Hypothalamus (tissue), 51 donors: Measurements from ENCODE around the gene SH3GL1.
A peak's percentile ranks its signal among the peaks of the same experiment; 100 is the strongest.

Source experiments
- DNase-seq, 51 donors: peaks; one replicate each; lab custom pipeline; 2025; lab: John Stamatoyannopoulos, UW

SH3GL1 gene, protein sequence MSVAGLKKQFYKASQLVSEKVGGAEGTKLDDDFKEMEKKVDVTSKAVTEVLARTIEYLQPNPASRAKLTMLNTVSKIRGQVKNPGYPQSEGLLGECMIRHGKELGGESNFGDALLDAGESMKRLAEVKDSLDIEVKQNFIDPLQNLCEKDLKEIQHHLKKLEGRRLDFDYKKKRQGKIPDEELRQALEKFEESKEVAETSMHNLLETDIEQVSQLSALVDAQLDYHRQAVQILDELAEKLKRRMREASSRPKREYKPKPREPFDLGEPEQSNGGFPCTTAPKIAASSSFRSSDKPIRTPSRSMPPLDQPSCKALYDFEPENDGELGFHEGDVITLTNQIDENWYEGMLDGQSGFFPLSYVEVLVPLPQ

DNA sequence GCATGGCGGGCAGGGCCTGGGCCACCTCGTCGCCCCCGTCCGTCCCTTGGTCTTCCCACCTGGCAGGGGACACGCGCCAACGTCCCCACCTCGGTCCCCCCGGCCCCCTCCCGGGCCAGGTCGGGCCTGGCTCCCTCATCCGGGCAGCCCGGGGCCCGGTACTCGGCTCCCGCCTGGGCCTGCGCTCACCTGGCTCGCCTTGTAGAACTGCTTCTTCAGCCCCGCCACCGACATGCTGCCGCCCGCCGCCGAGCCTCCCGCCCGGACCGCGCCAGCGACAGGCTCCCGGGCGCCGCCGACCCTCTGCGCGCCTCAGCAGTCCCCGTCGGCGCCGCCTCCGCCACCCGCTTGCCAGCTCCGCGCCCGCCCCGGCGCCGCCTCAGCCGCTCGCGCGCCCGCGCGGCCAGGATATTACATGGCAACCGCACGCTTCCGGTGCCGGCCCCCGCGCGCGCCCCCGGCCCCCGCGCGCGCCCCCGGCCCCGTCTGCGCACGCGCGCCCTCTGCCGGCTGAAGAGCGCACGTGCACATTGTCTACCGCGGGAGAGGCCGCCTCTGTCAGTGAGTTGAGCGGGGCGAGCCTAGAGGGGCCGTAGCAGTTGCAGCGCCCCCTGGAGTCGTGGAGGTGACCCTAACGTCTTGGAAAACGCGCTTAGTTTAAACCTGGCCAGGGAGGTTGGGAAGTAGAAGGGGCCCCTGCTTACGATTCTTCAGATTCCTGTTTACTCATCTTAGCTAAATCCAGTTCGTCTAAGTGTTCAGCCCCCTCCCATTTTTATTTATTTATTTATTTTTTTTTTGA, at the start of gene SH3GL1:
Gene SH3GL1, minus strand, starts transcription at position 413 of the 802 bp plus-strand sequence. Its CDS starts 179 bp downstream, at position 234.
- DNase-seq: peak; percentile 40 to 94 (median 87)

DNA sequence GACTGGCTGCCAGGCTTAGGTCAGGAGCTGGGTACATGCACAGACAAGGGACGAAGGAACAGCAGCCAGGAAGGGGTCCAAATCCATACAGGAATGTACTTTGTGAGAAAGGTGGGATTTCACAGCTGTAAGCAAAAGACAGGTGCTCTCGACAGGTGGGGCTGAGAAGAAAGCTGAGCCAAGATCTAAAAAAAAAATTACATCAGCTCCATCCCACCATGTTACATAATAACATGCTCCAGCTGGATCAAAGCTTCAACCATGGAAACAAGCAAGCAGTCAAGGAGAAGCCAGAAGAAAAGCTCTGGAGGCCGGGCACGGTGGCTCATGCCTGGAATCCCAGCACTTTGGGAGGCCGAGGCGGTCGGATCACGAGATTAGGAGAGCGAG, 49.3 kb upstream of the SH3GL1 start:
- DNase-seq: peak in 1 of 51 donors; percentile 45

DNA sequence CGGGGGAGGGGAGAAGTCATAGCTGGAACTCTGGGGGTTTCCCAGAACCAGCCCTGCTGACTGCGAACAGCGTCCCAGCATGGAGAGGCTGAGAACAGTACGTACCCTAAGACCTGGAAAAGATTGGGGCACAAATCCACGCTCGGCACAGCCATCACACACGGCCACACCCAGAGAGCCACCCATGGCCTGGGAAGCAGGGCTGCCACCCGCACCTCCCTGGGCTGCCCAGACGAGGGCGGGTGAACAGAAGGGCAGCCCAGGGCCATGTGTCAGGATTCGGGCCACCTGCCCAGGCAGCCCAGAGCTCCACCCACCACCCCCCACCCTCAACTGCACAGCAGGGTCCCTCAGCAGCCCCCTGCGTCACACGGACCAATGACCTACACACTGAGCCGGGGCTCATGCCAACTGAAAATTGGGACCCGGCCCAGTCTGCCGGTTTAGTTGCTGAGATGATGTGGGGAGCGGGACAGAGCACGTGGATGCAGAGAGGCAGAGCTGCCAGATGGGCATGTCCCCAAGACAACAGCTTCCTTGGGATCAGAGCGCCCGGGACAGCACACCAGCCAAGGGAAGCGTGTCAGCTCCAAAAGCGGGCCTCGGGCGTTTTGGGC, 48.8 kb upstream of the SH3GL1 start:
- DNase-seq: peak in 46 of 51 donors; percentile 6 to 85 (median 63)

DNA sequence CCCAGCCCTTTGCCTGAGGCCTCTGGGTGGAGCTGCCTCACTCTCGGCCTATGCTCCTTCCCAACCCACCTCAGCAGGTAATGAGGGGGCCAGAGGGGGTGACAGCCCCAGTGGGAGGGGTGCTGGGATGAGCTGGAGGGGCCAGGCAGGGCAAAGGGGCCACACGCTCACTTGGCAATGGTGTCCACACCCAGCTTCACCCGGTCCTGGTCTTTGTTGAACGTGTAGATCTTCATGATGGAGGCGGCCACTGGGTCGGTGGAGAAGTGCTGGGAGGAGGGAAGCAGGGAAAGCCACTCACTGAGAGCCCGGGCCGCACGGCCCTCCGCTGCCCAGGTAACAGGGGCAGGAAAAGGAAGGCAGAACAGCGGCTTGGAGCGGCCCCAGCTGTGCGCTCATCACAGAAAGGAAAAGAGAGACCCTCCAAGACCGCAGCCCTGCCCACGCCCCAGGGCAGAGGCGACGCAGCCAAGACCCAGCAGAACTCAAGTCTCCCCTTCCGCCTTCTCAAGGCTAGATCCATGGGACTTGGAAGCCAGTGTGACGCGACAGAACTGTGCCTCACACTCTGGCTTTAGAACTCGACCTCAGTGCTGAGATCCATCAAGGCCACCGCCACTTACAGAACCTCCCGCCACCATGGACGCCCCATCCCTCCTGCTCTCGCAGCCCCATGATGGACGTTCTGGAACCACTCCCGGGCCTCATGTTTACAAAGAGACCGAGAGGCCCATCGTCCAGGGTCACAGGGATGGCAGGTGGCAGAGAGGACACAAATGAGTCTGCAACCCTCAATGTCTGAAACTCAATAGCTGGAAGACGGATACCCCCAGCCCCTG, 48.0 kb upstream of the SH3GL1 start:
- DNase-seq: no peak

DNA sequence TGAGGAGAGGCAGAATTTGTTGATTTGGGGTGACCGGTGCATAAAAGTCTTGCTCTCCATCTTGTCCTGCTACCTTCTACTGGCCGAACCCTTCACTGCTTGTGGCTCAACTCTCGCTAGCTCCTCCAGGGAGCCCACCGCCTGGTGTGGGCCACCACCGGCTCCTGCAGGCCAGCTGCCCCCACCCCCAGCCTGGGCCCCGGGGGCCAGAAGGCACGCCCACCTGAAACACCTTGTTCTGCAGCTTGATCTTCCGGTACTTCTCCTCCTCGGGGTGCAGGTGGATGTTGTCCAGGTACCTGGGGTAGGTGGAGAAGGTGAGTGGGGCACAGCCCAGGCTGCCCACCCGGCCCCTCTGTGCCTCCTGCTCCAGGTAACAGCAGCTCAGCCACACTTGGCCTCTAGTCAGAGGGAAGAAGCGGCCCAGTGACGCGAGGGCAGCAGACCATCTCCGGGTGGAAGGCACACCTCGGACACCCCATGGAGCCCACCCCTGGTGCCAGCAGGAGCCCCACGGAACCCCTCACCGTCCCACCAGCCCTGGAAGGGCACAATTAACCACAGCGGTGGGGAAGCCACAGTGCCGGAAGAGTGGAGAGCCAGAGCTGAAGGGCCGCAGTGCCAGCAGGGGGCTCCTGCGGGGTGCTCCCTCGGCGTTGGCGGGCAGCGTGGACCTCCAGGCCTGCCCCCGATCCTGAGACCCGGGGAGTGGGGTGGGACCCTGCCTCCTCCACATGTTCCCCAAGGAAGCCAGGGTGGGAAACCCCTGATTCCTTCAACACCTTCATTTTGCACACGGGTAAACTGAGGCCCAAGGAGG, 47.2 kb upstream of the SH3GL1 start:
- no peak for DNase-seq

DNA sequence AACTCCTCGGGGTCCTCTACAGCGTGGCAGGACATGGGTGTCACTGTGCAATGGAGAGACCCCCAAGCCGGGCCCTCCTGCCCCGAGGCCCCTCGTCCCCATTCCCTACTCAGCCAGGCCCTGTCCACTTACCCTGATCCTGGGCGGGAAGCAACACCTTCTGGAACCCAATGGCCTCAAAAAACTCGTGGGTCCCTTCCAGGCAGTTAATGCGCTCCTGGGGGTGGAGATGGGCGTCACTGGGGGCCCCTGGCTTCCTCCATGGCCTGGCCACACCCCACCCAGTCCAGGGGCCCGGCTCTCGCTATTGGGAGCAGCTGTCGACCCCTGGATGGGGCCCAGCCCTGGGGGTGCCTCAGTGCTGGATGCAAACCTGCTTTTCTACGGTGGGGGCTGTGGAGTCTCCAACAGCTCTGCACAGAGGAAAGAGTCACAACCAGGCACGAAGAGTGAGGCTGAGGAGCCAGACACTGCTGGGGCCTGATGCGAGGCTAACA, 46.4 kb upstream of the SH3GL1 start:
- no peak for DNase-seq

DNA sequence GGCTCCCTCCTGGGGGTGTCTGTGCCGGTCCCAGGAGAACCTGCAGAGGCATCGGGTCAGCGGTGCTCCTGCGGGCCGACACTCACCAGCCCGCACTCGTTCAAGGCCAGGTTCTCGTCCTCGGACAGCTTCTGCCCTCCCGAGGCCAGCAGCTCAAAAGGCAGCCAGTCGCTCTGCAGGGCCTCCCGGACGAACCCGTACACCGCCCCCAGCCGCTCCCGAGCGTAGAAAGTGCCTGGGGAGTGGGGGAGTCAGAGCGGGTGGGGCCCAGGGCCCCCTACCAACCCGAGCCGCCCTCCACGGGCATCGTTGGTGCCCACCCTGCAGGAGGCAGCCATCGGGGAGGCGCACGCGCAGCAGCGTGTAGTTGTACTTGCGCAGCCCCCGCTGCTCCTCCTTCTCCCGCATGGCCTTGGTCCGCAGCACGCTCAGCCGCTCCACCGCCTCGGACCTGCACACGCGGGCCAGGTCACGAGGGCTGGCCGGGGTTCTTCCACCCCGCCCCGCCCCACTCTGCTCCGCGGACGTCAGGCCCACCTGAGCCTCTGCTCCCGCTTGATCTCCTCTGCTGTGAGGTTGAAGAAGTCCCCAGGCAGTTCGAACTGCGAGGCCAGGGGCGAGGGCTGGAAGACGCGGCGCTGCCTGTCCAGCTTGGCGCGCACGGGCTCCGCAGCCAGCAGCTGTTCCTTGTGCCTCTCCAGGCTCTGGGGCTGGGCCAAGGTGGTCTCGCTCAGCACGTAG, 45.8 kb upstream of the SH3GL1 start:
- no peak for DNase-seq

DNA sequence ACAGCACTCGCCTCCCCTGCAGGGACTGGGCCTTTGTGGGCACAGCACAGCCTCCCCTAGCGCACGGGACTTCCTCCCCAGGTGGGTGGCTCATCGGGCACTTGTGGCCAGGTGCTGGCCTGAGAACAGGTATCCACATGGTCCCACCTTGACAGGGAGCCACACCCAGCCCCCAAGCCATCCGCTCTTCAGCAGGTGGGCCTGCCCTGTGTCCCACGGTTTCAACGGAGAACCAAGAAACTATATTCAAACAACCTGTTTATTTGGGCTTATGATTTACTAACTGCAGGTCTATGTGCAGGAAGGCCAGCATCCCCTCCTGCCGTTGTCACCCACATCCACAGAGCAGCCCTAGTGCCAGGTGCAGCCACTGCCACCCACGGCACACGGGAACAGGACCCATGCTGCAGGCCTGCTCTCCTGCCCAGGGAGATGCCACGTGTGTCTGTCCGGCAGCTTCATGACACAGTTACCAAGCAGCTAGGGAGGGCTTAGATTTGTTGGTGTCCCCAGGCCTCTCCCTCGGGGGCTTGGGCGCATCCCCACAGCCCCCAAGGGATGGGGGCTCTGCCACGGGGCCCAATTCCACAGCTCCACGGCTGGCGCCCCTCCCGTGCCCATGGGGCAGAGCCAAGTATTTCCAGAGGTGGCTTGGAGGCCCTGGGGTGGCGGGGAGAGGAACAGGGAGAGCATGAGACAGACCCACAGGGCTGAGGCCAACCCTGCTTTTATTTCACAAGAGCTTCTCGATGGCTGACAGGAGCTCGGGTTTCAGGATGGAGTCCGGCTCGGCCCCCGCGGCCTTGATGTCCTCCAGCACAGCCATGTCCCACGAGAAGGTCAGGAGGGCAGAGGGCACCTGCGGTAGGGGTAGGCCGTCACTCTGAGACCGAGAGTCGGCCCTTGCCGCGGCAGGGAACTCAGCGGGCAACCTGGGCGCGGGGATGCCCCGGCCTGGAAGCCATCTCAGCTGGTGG, 44.7 kb upstream of the SH3GL1 start:
- no peak for DNase-seq

DNA sequence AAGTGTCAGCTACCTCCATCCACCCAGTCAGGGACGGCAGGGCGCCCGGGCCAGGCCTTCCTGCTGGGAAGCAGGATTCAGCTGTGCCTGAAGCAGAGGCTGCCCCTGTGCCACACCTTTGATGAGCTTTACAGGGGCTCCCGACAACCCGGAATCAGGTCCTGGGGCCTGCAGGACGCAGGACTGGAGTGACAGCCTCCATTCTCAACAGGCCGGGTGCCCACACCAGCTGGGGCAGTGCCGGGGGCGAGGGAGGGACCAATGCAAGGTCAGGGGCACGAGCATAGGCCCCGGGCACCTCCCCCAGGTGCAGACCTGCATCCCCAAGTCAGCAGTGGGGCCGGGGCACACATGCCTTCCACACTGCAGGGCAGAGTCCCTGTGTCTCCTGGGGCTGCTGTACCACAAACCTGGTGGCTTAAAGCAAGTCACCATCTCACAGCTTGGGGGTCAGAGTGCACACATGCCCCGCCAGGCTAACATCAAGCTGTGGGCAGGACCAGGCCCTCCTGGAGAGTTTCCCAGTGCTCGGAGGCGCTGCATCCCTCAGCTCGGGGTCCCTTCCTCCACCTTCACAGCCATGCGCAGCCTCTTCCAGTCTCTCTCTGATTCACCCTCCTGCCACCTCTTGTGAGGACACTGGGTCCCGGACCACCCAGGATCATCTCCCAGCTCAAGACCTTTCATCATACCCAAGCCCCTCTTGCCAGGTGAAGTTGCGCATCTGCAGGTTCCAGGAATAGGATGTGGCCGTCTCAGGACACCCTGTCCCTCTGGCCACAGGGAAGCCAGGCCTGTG, 43.8 kb upstream of the SH3GL1 start:
- DNase-seq: no peak

DNA sequence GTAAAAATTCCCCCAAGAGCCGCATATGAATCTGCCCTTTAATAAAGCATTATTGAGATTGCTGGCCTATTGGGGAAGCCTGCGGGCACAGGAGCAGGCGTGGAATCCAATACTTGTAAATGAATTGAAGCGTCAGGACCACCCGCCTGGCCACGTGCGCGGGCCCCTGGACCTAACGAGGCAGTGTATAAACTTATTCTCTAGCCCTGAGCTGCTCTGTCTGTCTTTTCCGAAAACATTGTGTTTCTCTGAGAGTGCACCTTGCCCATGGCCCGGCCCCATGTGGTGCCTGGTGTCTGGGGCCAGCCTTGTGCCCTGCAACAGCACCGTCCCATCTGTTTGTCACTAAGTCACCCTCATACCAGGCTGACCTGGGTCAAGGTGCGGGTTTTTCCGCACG, 42.8 kb upstream of the SH3GL1 start:
- no peak for DNase-seq

DNA sequence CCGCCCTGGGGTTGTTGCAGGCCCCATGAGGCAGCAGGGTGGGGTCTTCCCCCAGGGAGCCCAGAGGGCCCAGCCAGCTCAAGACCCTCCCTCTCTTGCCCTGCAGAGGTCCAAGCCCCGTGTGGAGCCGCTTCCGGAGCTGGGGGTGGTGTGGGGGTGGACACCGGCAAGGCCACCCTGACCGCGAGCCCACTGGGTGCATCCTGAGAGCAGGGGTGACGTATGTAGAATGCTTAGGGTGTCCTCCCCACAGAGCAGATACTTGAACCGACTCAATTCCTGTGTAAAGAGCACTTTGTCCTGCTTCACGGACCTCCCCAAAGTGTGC, 42.4 kb upstream of the SH3GL1 start:
- DNase-seq: no peak

DNA sequence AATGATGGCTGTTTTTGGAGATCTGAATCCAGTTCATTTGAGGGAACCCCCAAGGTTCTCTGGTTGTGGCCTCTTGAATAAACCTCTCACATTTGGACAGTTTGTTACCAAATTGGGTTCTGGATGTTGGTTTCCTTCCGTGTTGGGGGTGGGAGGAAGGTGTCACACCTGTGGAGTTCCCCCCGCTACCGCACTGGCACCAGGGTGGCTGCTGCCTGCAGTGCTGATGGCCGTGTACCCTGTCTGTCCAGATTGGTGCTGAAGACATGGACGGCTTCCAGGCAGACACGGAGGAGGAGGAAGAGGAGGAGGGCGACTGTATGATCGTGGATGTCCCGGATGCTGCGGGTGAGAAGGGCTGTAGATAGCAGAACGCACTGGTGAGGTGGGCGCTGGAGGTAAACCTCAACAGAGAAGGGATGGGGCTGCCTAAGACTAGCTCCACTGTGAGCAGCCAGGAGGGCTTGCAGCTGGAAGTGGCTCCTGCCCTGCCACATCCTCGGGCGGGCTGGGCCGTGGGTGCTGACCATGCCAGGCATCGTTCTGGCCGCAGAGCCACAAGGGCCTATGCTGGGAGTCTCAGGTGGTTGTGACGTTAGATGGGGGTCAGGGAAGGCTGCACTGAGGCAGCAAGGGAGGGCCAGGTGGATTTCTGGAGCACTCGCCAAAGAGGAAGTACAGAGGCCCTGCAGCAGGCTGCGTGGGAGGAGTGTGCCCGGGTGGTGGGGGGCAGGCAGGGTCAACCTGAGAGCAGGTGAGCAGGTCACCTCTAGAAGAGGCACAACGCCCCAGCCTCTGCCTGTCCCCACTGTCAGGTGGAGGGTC, 41.9 kb upstream of the SH3GL1 start:
- no peak for DNase-seq

DNA sequence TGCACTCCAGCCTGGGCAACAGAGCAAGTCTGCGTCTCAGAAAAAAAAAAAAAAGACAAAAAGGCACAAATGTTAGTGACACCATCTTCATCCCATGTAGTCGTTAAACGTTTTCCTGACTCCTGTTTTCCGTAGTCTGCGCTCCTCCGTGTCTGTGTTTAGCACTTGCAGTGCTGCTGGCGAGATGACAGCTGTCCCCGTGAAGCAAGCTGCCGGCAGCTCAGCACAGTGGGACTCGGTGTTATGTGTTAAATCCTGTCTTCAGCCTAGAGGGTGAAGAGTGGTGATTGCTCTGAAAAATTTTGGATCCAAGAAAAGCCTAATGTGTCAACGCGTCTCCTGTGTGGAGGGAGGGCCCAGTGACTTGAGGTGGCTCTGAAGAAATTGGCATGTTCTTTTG, 38.9 kb upstream of the SH3GL1 start:
- DNase-seq: peak in 1 of 51 donors; percentile 30

DNA sequence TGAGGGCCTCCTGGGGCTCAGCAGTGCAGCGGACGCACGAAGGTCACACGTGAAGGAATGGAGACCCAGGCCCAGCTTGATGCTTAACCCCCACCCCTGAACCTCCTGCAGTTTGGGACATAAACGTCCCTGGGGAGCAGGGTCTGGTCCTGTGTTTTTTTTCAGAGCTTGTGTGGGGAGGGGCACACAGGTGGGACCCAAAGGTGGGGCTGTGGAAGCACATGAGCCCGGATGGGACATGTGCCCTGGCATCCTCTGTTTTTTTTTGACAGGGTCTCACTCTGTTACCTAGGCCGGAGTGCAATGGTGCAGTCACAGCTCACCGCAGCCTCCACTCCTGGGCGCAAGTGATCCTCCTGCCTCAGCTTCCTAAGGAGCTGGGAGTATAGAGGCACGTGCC, 36.8 kb upstream of the SH3GL1 start:
- no peak for DNase-seq

DNA sequence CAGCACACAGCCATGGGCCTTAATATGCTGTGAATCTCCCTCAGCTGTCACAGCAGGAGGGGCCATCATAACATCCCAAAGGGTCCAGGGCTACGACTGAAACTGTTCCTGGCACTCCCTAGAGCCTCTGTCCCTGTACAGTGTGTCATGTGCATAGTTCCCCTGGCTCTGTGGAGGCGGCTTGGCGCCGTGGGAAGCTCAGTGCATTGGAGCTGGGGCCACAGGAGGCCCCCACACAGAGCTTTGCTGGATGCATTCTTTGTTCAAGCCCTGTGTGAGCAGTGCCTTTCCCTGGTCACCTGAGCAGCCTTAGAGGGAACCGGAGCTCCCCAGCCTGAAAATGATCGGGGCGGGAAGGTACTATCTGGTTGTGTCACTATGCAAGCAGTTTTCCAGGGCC, 35.9 kb upstream of the SH3GL1 start:
- no peak for DNase-seq

DNA sequence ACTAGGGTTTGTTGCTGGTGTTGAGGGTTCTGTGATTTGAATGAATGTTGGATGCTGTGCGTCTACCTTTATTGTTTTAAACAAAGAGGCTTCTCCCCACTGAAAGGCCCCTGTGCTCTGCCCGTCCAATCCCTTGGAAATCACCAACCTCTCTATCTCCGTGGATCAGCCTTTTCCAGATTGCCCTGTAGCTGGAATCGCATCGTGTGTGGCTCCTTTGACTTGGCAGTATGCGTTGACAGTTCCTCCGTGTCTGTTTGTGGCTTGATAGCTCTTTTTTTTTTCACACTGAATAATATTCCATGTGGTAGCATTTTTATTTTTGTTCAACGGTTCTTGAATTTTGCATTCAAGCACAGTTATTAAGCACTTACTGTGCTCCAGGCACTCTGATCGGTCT, 34.0 kb upstream of the SH3GL1 start:
- no peak for DNase-seq
